Measurements from ENCODE around the gene SNX25.

Gene SNX25

DNA sequence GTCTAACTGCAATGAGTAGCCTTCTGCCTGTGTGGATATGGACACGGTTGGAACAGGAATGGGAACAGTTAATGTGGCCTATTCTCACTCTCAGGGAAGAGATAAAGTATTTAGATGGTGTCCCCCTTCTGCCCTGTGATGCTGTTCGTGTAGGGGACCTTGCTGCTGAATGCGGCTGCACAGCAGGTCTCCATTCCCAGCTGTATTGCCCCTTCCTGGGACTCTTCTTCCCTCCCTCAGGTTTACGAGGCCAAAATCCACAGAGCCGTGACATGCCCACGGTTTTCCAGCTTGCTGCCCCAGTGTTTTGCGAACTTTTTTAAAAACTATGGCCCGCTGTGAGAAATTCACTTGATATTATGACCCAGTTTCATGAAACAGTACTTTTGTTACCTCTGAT lies 50.3 kb downstream of the SNX25 start:
- Histone ChIP-seq H3F3A (ENCODE audit: control insufficient read depth, insufficient read depth) (no peaks in the 10 kb centered on the region), H3K9me3 (ENCODE audit: control insufficient read depth, insufficient read depth, low read length) (no peaks in the 10 kb centered on the region), H3K79me2 (ENCODE audit: control insufficient read depth, low read length) (peaks cover 36% of the 10 kb centered on the region), H3K4me2 (ENCODE audit: low read length) (no peak overlapping the region), H3K4me3 (ENCODE audit: low read length) (no peak overlapping the region), H3K4me1 (ENCODE audit: control insufficient read depth, low read length) (peaks cover 67% of the 10 kb centered on the region), H3K9me2 (replicated peaks; ENCODE audit: control insufficient read depth, low read length) (no peaks in the 10 kb centered on the region), H3K36me3 (ENCODE audit: control insufficient read depth, low read length) (peaks cover 51% of the 10 kb centered on the region), H3K27me3 (ENCODE audit: control insufficient read depth, low read length) (no peaks in the 10 kb centered on the region), H3K27ac (ENCODE audit: low read depth, low read length) (no peak overlapping the region), H4K20me1 (ENCODE audit: control insufficient read depth, insufficient read depth, low read depth, low read length) (no peaks in the 10 kb centered on the region)
- TF ChIP-seq, protein P1, sequence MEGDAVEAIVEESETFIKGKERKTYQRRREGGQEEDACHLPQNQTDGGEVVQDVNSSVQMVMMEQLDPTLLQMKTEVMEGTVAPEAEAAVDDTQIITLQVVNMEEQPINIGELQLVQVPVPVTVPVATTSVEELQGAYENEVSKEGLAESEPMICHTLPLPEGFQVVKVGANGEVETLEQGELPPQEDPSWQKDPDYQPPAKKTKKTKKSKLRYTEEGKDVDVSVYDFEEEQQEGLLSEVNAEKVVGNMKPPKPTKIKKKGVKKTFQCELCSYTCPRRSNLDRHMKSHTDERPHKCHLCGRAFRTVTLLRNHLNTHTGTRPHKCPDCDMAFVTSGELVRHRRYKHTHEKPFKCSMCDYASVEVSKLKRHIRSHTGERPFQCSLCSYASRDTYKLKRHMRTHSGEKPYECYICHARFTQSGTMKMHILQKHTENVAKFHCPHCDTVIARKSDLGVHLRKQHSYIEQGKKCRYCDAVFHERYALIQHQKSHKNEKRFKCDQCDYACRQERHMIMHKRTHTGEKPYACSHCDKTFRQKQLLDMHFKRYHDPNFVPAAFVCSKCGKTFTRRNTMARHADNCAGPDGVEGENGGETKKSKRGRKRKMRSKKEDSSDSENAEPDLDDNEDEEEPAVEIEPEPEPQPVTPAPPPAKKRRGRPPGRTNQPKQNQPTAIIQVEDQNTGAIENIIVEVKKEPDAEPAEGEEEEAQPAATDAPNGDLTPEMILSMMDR (IDR thresholded peaks at IDR 0.05; ENCODE audit: low read depth, low read length, poor library complexity, severe bottlenecking): no peak
- TF ChIP-seq EZH2phosphoT487 (IDR thresholded peaks at IDR 0.05; ENCODE audit: borderline replicate concordance, low read length): no peak

- Histone ChIP-seq H3K4me3 (ENCODE audit: low read length) (no peak overlapping the region), H3K9me3 (ENCODE audit: control insufficient read depth, insufficient read depth, low read length) (no peaks in the 10 kb centered on the region), H3K9me2 (replicated peaks; ENCODE audit: control insufficient read depth, low read length) (no peaks in the 10 kb centered on the region), H4K20me1 (ENCODE audit: control insufficient read depth, insufficient read depth, low read depth, low read length) (no peaks in the 10 kb centered on the region), H3K79me2 (ENCODE audit: control insufficient read depth, low read length) (peaks cover 25% of the 10 kb centered on the region), H3F3A (ENCODE audit: control insufficient read depth, insufficient read depth) (no peaks in the 10 kb centered on the region), H3K4me2 (ENCODE audit: low read length) (no peak overlapping the region), H3K4me1 (ENCODE audit: control insufficient read depth, low read length) (peaks cover 70% of the 10 kb centered on the region), H3K36me3 (ENCODE audit: control insufficient read depth, low read length) (peaks cover 57% of the 10 kb centered on the region), H3K27ac (ENCODE audit: low read depth, low read length) (no peak overlapping the region), H3K27me3 (ENCODE audit: control insufficient read depth, low read length) (no peaks in the 10 kb centered on the region)
- no peak for TF ChIP-seq EZH2phosphoT487 (IDR thresholded peaks at IDR 0.05; ENCODE audit: borderline replicate concordance, low read length)
- TF ChIP-seq, protein P1 (IDR thresholded peaks at IDR 0.05; ENCODE audit: low read depth, low read length, poor library complexity, severe bottlenecking): no peak
These were observed 52.5 kb downstream of the SNX25 start for GRCh38 chr4:185261946-185262345.

- no peaks in the 10 kb centered on the region for H3K9me3 ChIP-seq (ENCODE audit: control insufficient read depth, insufficient read depth, low read length)
- no peaks in the 10 kb centered on the region for H3K27me3 ChIP-seq (ENCODE audit: control insufficient read depth, low read length)
- TF ChIP-seq, protein P1 (IDR thresholded peaks at IDR 0.05; ENCODE audit: low read depth, low read length, poor library complexity, severe bottlenecking): no peak
- no peak for TF ChIP-seq EZH2phosphoT487 (IDR thresholded peaks at IDR 0.05; ENCODE audit: borderline replicate concordance, low read length)
- H3K9me2 ChIP-seq (replicated peaks; ENCODE audit: control insufficient read depth, low read length): no peaks in the 10 kb centered on the region
- H3K36me3 ChIP-seq (ENCODE audit: control insufficient read depth, low read length): peaks cover 62% of the 10 kb centered on the region
- H3K4me1 ChIP-seq (ENCODE audit: control insufficient read depth, low read length): peaks cover 60% of the 10 kb centered on the region
- no peaks in the 10 kb centered on the region for H4K20me1 ChIP-seq (ENCODE audit: control insufficient read depth, insufficient read depth, low read depth, low read length)
- peak overlapping the region; percentile 6; the same call in 1 of the 2 replicates for H3K4me3 ChIP-seq (ENCODE audit: low read length)
- H3K4me2 ChIP-seq (ENCODE audit: low read length): peak overlapping the region; percentile 46
- peaks cover 21% of the 10 kb centered on the region for H3K79me2 ChIP-seq (ENCODE audit: control insufficient read depth, low read length)
- H3K27ac ChIP-seq (ENCODE audit: low read depth, low read length): peak overlapping the region; percentile 37
- no peaks in the 10 kb centered on the region for H3F3A ChIP-seq (ENCODE audit: control insufficient read depth, insufficient read depth)
These were observed 54.0 kb downstream of the SNX25 start for GRCh38 chr4:185263419-185263818.
